Measurements from ENCODE around the gene PDZRN3.

- TF ChIP-seq CTCF (conservative IDR thresholded peaks at IDR 0.05 in 1 of 2, IDR thresholded peaks at IDR 0.05 in 1 of 2; ENCODE audit: extremely low read depth in 1 of 2, insufficient read depth in 1 of 2, low read depth in 1 of 2, low read length in 2 of 2), result no peak
- TF ChIP-seq EZH2 (IDR thresholded peaks at IDR 0.05; ENCODE audit: borderline replicate concordance, low read length), result no peak
Measured at GRCh38 chr3:73568371-73568862, 56.3 kb downstream of the PDZRN3 start.

Data from mammary epithelial cell (primary cell).